Measurements from ENCODE around the gene CX3CR1. TPM values are rescaled to one million over a fixed set of nuclear protein-coding genes. Genes with fewer than 3 reads are reported as not detected.
A peak's percentile ranks its signal among the peaks of the same experiment; 100 is the strongest.
"Not testable (repeated sequence)": the region's sequence is repeated elsewhere in the genome, so short reads cannot be mapped to it uniquely, and the experiment has no call there.

The CX3CR1 gene
- total RNA-seq, 1 experiment from 2014 or later = not detected

GRCh38 chr3:39267631-39268548, 11.9 kb downstream of the CX3CR1 start:
- no peak for DNase-seq (ENCODE audit: low spot score)

DNA sequence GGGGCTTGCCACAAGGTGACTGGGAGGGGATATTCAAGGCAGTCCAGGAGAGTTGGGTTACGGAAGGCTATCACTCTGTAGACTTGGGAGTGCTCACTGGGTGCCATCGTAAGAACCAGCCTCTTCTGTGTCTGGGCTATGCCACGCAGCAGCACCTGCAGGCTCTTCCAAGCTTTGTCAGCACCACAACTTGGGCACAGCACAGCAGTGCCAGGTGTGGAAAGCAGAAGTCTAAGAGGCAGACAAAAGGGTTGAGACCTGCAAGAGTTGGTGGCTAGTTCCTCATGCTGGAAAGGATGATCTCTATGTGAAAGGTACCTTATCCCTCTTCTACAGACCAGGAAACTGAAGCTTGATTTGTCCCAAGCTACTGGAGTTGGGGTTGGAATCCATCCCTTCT, 15.8 kb downstream of the CX3CR1 start:
- DNase-seq (ENCODE audit: low spot score) = no peak

- no peak for DNase-seq (ENCODE audit: low spot score)
Measured at GRCh38 chr3:39263576-39263975, 16.3 kb downstream of the CX3CR1 start.

- DNase-seq (ENCODE audit: low spot score) = no peak
Measured at GRCh38 chr3:39262846-39263245, 17.0 kb downstream of the CX3CR1 start.

DNA sequence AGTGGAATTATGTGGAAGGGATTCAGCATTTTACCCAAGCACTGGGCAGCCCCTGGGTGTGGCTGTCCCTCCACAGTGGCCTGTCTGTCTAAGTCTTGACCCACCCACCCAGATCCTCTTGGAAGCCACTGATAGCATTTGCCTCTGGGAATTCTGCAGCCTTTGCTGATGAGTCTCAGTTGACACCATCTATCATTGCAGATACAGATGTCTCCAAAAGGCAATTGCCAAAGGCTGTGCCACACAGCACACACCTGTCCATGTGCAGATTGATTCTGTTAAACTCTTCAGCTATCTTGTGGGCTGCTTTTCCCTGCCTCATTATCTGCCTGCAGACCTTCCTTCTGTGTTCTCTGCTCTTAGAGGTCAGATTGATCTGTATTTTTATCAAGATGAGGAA, 18.1 kb downstream of the CX3CR1 start:
- no peak for DNase-seq (ENCODE audit: low spot score)

GRCh38 chr3:39260957-39261356, 18.9 kb downstream of the CX3CR1 start:
- peak; percentile 25 for DNase-seq (ENCODE audit: low spot score)

GRCh38 chr3:39260318-39260717, 19.5 kb downstream of the CX3CR1 start:
- no peak for DNase-seq (ENCODE audit: low spot score)

GRCh38 chr3:39255503-39256325, 24.1 kb downstream of the CX3CR1 start:
- no peak for DNase-seq (ENCODE audit: low spot score)

DNA sequence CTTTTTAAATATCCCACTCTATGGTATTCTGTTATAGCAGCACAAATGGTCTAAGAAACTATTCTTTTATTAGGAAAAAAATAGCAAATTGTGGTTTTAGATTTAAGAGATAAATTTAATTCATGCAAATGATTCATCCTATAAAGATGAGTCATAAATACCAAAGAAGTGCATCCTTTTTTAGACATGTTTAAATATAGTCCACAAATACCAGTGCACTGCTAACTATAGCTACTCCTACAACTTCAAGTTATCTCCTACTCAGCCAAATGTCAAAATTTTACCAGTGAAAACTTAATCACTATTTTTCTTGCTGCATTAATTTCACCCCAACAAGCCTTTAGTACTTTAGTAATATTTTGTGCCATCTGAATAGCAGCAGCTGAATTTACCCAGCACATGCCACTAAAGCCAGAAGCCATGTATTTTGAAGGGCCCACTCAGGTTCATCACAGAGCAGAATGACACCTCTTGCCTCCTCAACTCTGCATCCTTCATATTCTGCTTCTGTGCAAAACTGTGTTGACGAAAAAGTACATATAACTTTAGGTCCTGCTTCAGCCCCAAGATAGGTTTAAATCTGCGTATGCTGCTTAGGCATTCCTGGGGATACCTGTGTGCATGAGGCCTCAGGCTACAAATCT, 24.9 kb downstream of the CX3CR1 start:
- no peak for DNase-seq (ENCODE audit: low spot score)

GRCh38 chr3:39251576-39251975, 28.3 kb downstream of the CX3CR1 start:
- no peak for DNase-seq (ENCODE audit: low spot score)

DNA sequence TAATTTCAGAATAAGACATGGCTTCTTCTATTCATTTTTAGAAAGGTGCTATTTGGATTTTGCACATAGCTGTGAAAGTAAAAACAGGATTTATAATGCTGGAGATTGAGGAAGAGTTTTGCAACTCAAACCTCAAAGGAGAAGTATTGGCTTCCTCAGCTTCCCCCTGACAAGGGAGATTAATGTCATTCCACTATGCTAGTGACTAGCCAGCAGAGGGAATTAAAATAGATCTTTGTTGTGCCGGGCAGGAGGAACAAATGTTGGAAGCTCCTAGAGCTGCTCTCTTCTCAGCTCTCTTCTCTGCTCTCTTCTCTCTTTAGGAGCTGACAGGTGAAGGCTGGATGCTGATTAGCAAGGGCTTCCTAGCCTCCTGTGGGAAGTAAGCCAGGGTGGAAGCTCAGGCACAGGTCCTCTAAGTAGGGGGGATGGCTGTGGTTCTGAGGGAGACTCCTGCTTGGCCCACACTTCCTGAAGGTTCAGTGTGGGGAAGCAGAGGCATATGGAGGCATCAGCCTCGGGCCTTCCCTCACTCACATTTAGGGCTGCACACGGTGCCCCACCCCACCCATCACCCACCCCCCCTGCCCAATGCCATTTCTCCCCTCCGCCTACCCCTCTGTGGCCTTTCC, 29.6 kb downstream of the CX3CR1 start:
- no peak for DNase-seq (ENCODE audit: low spot score)

- no peak for DNase-seq (ENCODE audit: low spot score)
Measured at GRCh38 chr3:39249453-39250115, 30.3 kb downstream of the CX3CR1 start.

DNA sequence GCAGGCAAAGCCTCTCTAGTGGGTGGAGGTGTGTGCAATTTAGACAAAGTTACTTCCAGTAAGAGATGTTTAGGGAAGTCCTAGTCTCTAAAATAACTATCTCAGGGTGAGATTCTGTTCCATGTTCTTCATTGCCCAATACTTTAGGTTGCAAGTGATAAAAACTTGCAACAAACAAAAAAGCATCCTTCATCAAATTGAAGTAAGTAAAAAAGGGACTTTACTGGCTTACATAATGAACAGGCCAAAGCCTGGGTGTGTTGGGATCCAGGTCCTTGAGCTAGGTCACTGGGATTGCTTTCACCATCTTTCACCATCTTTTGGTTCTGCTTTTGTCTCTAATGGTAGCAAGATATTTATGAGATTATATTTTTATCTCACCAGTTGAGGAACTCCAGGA, 38.3 kb downstream of the CX3CR1 start:
- DNase-seq (ENCODE audit: low spot score) = no peak

DNA sequence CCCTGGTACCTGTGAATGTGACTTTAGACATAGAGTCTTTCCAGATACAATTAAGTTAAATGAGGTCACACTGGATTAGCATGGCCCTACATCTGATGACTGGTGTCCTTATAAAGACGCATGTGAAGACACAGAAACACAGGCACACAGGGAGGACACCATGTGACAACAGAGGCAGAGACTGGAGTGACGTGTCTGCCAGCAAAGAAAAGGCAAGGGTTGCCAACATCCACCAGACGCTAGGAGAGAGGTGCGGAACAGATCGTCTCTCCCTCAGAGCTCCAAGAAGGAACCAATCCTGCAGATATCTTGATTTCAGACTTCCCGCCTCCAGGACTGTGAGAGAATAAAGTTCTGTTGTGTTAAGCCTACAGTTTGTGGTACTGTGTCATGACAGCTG, 42.8 kb downstream of the CX3CR1 start:
- DNase-seq (ENCODE audit: low spot score) = no peak

DNA sequence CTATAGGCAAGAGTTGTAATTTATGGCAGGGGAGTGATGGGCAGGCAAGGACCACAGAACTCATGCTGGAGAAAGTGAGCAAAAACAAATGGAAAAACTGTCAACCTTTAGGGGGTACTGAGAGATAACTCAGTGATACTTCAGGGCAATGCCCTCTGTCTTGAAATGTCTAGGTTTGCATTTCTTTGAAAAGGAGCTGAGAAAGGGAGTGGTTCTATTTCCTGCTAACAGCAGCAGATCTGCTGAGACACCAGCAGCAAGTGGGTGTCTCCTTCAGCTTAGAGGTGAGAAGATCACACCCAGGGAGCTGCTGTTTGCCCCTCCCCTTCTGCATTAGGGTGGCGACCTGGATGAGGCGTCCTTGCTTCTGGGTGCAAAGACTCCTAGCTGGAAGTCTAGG, 45.2 kb downstream of the CX3CR1 start:
- DNase-seq (ENCODE audit: low spot score) = no peak

GRCh38 chr3:39232859-39233258, 47.0 kb downstream of the CX3CR1 start:
- DNase-seq (ENCODE audit: low spot score) = no peak

DNA sequence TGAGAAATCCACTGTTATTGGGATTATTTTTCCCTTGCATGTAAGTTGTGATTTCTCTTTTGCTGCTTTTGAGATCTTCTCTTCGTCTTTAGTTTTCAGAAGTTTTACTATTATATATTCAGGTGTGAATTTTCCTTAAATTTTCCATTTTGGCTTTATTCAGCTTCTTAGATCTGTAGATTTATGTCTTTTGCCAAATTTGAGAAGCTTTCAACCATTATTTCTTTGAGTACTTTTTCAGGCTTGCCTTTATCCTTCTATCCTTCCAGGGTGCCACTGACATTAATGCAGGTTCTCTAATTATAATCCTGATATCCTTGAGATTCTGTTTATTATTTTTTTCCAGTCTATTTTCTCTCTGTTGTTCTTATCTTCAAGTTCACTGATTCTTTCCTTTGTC, 49.4 kb downstream of the CX3CR1 start:
- no peak for DNase-seq (ENCODE audit: low spot score)

DNA sequence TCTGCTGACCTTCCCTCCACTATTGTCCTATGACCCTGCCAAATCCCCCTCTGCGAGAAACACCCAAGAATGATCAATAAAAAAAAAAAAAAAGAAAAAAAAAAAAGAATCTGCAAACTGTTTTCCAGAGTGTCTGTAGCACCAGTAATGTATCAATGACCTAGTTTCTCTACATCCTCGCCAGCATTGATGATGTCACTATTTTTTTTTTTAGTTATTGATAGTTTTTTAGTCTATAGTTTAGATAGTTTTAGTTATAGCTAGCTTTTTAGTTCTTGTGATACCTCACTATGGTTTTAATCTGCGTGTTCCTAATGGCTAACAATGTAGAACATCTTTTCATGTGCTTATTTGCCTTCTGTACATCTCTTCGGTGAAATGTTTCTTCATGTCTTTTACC, 51.3 kb downstream of the CX3CR1 start:
- no peak for DNase-seq (ENCODE audit: low spot score)

DNA sequence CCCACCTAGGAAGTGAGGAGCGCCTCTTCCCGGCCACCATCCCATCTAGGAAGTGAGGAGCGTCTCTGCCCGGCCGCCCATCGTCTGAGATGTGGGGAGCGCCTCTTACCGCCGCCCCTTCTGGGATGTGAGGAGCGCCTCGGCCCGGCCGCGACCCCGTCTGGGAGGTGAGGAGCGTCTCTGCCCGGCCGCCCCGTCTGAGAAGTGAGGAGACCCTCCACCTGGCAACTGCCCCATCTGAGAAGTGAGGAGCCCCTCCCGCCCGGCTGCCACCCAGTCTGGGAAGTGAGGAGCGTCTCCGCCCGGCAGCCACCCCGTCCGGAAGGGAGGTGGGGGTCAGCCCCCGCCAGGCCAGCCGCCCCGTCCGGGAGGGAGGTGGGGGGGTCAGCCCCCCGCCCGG, 52.2 kb downstream of the CX3CR1 start:
- not testable (repeated sequence) for DNase-seq (ENCODE audit: low spot score)

DNA sequence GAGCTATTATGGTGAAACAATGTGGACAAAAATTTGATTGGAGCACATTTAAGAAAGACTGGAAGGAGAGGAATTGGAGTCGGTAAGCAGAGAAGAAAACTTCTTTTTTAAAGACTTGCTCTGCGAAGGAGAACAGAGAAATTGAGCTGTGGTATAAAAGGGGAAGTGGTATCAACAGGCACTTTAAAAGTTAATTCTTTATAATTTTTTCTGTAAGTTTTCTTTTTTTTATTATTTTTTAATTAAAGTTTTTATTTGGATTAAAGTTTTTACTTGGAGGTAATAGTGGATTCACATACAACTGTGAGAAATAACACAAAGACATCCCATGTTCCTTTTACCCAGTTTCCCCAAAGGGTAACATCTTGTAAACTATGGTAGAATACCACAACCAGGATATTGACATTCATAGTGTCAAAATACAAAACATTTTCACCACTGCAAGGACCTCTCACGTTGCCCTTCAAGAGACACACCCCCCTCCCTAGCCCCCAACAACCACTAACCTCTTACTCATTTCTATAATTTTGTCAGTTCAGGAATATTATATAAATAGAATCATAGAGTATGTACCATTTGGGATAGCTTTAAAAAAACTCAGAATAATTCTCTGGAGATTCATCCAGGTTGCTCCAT, 53.6 kb downstream of the CX3CR1 start:
- DNase-seq (ENCODE audit: low spot score) = no peak

DNA sequence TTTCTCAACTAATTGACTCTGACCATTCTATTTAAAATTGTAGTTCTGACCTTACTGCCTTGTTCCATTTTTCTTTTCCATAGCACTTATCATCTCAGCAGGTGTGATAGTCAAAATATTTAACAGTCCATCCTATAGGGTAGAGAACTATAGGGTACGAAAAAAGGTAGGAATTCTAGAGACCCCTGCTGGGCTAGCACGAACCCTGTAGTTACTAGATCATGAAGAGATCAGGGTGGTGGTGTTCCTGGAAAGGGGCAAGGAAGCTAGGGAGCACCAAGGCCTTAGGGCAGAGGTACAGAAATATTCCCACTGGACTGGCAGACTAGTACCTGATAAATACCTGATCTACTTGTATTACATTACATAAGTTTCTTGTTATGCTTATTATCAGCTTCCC, 55.5 kb downstream of the CX3CR1 start:
- no peak for DNase-seq (ENCODE audit: low spot score)
